GM23248 (cell line): ENCODE results near the gene NASP. TPM values are rescaled to one million over a fixed set of nuclear protein-coding genes. Genes with fewer than 3 reads are reported as not detected.

Experiments
- DNase-seq: peaks from one replicate; pipeline ENCODE4 v3.0.0-alpha.2; 2015
- H2AFZ ChIP-seq: fragments of 200-600 bp; sonication (generic); 2 replicates; pipeline ENCODE4 v1.6.1; 2016; ENCODE audit warnings: antibody characterized with exemption
- H3F3A ChIP-seq: fragments of 200-600 bp; sonication (generic); 2 replicates; pipeline ENCODE4 v1.6.1; 2016; ENCODE audit warnings: mild to moderate bottlenecking, antibody characterized with exemption, mixed run types; ENCODE audit not compliant: insufficient read depth
- H3K27ac ChIP-seq: fragments of 200-600 bp; sonication (generic); 2 replicates; pipeline ENCODE4 v1.5.1; 2016; ENCODE audit warnings: mild to moderate bottlenecking
- H3K27me3 ChIP-seq: fragments of 200-600 bp; sonication (generic); replicated peaks from 2 replicates; pipeline ENCODE4 v1.6.1; 2016; ENCODE audit warnings: mild to moderate bottlenecking; ENCODE audit not compliant: insufficient read depth
- H3K36me3 ChIP-seq: fragments of 200-600 bp; sonication (generic); 2 replicates; pipeline ENCODE4 v1.6.1; 2016; ENCODE audit warnings: low read depth, mild to moderate bottlenecking
- H3K4me1 ChIP-seq: fragments of 200-600 bp; sonication (generic); 2 replicates; pipeline ENCODE4 v1.6.1; 2016; ENCODE audit warnings: mild to moderate bottlenecking; ENCODE audit not compliant: insufficient read depth
- H3K4me2 ChIP-seq: fragments of 200-600 bp; sonication (generic); one replicate; pipeline ENCODE4 v1.6.1; 2016; ENCODE audit warnings: mild to moderate bottlenecking; ENCODE audit not compliant: unreplicated experiment
- H3K4me3 ChIP-seq: fragments of 200-600 bp; sonication (generic); 2 replicates; pipeline ENCODE4 v1.5.1; 2016; ENCODE audit warnings: mild to moderate bottlenecking
- H3K79me2 ChIP-seq: fragments of 200-600 bp; sonication (generic); 2 replicates; pipeline ENCODE4 v1.6.1; 2016; ENCODE audit warnings: mild to moderate bottlenecking; ENCODE audit not compliant: insufficient read depth
- H3K9ac ChIP-seq: fragments of 200-600 bp; sonication (generic); 2 replicates; pipeline ENCODE4 v1.6.1; 2016; ENCODE audit warnings: mild to moderate bottlenecking
- H3K9me2 ChIP-seq: fragments of 200-600 bp; sonication (generic); 2 replicates; pipeline ENCODE4 v1.6.1; 2016; ENCODE audit warnings: mixed run types, mild to moderate bottlenecking, moderate library complexity; ENCODE audit not compliant: insufficient read depth
- H3K9me3 ChIP-seq: fragments of 200-600 bp; sonication (generic); one replicate; pipeline ENCODE4 v1.6.1; 2017; ENCODE audit warnings: low read depth
- H4K20me1 ChIP-seq: fragments of 200-600 bp; sonication (generic); 2 replicates; pipeline ENCODE4 v1.6.0; 2016; ENCODE audit not compliant: insufficient read depth
- EZH2 ChIP-seq: fragments of 200-600 bp; sonication (generic); IDR thresholded peaks from 2 replicates; pipeline ENCODE4 v1.6.1; 2018; ENCODE audit warnings: antibody characterized with exemption, mild to moderate bottlenecking; ENCODE audit not compliant: insufficient read depth, poor library complexity, severe bottlenecking
- EZH2phosphoT487 ChIP-seq: fragments of 200-600 bp; sonication (generic); IDR thresholded peaks from 2 replicates; pipeline ENCODE4 v1.6.1; 2018; ENCODE audit warnings: antibody characterized with exemption, moderate library complexity, mild to moderate bottlenecking, low read depth; ENCODE audit not compliant: insufficient read depth
- WGBS, 2 experiments: methylation state at CpG; one replicate each; pipeline ENCODE4 v1.1.6; 2015 to 2017; ENCODE audit warnings: low lambda C conversion rate in 2 of 2, low coverage in 1 of 2; ENCODE audit errors: missing lambda C conversion rate in 2 of 2; 5-methylcytosine and 5-hydroxymethylcytosine counted together
- in situ Hi-C: fragments of 300-500 bp; cut with MboI; formaldehyde crosslinking; loops from 2 replicates; pipeline ENCODE4 v1.15.0; 2020
- polyA plus RNA-seq: library from polyadenylated mRNA; unstranded; fragments of >200 nt; fragmentation: Nextera tagmentation; extraction: Ambion mirVana; gene quantifications from 2 replicates; pipeline ENCODE4 v1.2.1, GENCODE V29; 2016
- total RNA-seq: library from RNA; depleted of rRNA; stranded (reverse); fragments of >200 nt; shearing (Covaris generic); gene quantifications from 2 replicates; pipeline ENCODE4 v1.2.3, GENCODE V29; 2014

NASP gene
- total and polyA plus RNA-seq, 2 experiments from 2014 or later = 30.3 to 39.1 TPM

- no peak overlapping the region for H3K9ac ChIP-seq
- H3K9me2 ChIP-seq = no peaks in the 10 kb centered on the region
- H3K4me2 ChIP-seq = no peak overlapping the region
- H3F3A ChIP-seq = no peaks in the 10 kb centered on the region
- WGBS, 2 experiments = 78 to 83% methylated on average over 3 of the region's 3 CpGs
- H3K27me3 ChIP-seq = no peaks in the 10 kb centered on the region
- in situ Hi-C loops = no loop called here
- H3K79me2 ChIP-seq = peaks cover 90% of the 10 kb centered on the region
- no peak overlapping the region for H3K4me3 ChIP-seq
- H3K9me3 ChIP-seq = no peaks in the 10 kb centered on the region
- TF ChIP-seq EZH2 (no peak), EZH2phosphoT487 (no peak)
- H3K4me1 ChIP-seq = peaks cover 5% of the 10 kb centered on the region; the same call in 1 of the 2 replicates
- DNase-seq = no peak
- H3K36me3 ChIP-seq = peaks cover 80% of the 10 kb centered on the region
- no peak overlapping the region for H3K27ac ChIP-seq
- H2AFZ ChIP-seq = no peak overlapping the region
- H4K20me1 ChIP-seq = 0 out of 2 replicates have a peak, but pooled peaks cover 4% of the 10 kb centered on the region
Observed at GRCh38 chr1:45656573-45657226, 72.9 kb downstream of the NASP start.

- Histone ChIP-seq H3K4me1 (peaks cover 5% of the 10 kb centered on the region; the same call in 1 of the 2 replicates), H3K27ac (no peak overlapping the region), H3K9ac (no peak overlapping the region), H3F3A (no peaks in the 10 kb centered on the region), H3K4me3 (no peak overlapping the region), H3K27me3 (no peaks in the 10 kb centered on the region), H3K79me2 (peaks cover 90% of the 10 kb centered on the region), H3K9me2 (no peaks in the 10 kb centered on the region), H4K20me1 (0 out of 2 replicates have a peak, but pooled peaks cover 4% of the 10 kb centered on the region), H3K9me3 (no peaks in the 10 kb centered on the region), H3K36me3 (peaks cover 67% of the 10 kb centered on the region), H2AFZ (no peak overlapping the region), H3K4me2 (no peak overlapping the region)
- WGBS, 2 experiments = 68 to 80% methylated on average over 2 of the region's 2 CpGs
- in situ Hi-C loops = no loop called here
- TF ChIP-seq EZH2 (no peak), EZH2phosphoT487 (no peak)
- DNase-seq = no peak
Observed at GRCh38 chr1:45658171-45658570, 74.3 kb downstream of the NASP start.

GRCh38 chr1:45659222-45659621, 75.4 kb downstream of the NASP start:
- no peaks in the 10 kb centered on the region for H3K9me2 ChIP-seq
- 0 out of 2 replicates have a peak, but pooled peaks cover 4% of the 10 kb centered on the region for H4K20me1 ChIP-seq
- H3K27me3 ChIP-seq = no peaks in the 10 kb centered on the region
- no peak for TF ChIP-seq EZH2
- TF ChIP-seq EZH2phosphoT487 = no peak
- in situ Hi-C loops = no loop called here
- no peak overlapping the region for H3K9ac ChIP-seq
- H2AFZ ChIP-seq = no peak overlapping the region
- peaks cover 57% of the 10 kb centered on the region for H3K36me3 ChIP-seq
- H3K79me2 ChIP-seq = peaks cover 91% of the 10 kb centered on the region
- H3F3A ChIP-seq = no peaks in the 10 kb centered on the region
- peaks cover 5% of the 10 kb centered on the region; the same call in 1 of the 2 replicates for H3K4me1 ChIP-seq
- H3K4me3 ChIP-seq = no peak overlapping the region
- WGBS, 2 experiments = 97 to 98% methylated on average over 2 of the region's 2 CpGs
- DNase-seq = no peak
- no peaks in the 10 kb centered on the region for H3K9me3 ChIP-seq
- H3K27ac ChIP-seq = no peak overlapping the region
- no peak overlapping the region for H3K4me2 ChIP-seq

- Histone ChIP-seq H3K27ac (no peak overlapping the region), H4K20me1 (0 out of 2 replicates have a peak, but pooled peaks cover 4% of the 10 kb centered on the region), H3K36me3 (peaks cover 46% of the 10 kb centered on the region), H3K27me3 (no peaks in the 10 kb centered on the region), H3K4me3 (no peak overlapping the region), H3K9ac (no peak overlapping the region), H3K9me2 (no peaks in the 10 kb centered on the region), H2AFZ (no peak overlapping the region), H3K4me2 (no peak overlapping the region), H3F3A (no peaks in the 10 kb centered on the region), H3K4me1 (no peaks in the 10 kb centered on the region; the same call in 1 of the 2 replicates), H3K79me2 (peaks cover 98% of the 10 kb centered on the region), H3K9me3 (no peaks in the 10 kb centered on the region)
- 50 to 62% methylated on average over 2 of the region's 2 CpGs for WGBS, 2 experiments
- no peak for TF ChIP-seq EZH2
- DNase-seq = no peak
- in situ Hi-C loops = no loop called here
Observed at GRCh38 chr1:45660336-45660735, 76.5 kb downstream of the NASP start.

GRCh38 chr1:45666836-45667235, 83.0 kb downstream of the NASP start:
- in situ Hi-C loops = no loop called here
- peaks cover 25% of the 10 kb centered on the region; the same call in 1 of the 2 replicates for H4K20me1 ChIP-seq

More at GRCh38 chr1:45666836-45667235, 83.0 kb downstream of the NASP start:
- Histone ChIP-seq H3K4me2 (no peak overlapping the region), H3K27me3 (no peaks in the 10 kb centered on the region), H3K4me3 (no peak overlapping the region), H3K9me3 (no peaks in the 10 kb centered on the region), H3F3A (peaks cover 24% of the 10 kb centered on the region), H3K4me1 (peaks cover 25% of the 10 kb centered on the region), H3K27ac (no peak overlapping the region), H3K9ac (no peak overlapping the region), H3K79me2 (peaks cover 100% of the 10 kb centered on the region), H3K9me2 (no peaks in the 10 kb centered on the region), H3K36me3 (no peaks in the 10 kb centered on the region), H2AFZ (no peak overlapping the region)
- 76 to 82% methylated on average over 2 of the region's 2 CpGs for WGBS, 2 experiments
- no peak for DNase-seq
- no peak for TF ChIP-seq EZH2phosphoT487
- TF ChIP-seq EZH2 = no peak
